Activated CD4-positive, alpha-beta T cell treated with anti-CD3 and anti-CD28 coated beads, Interleukin-2, amount 10 ng/mL, durations not matched to agents 7 days and 5 days (primary cell): ENCODE data around the gene TLR8. TPM values are rescaled to one million over a fixed set of nuclear protein-coding genes. Genes with fewer than 3 reads are reported as not detected.

ENCODE experiments used
- total RNA-seq, 2 experiments: library from RNA; stranded (reverse); gene quantifications; one replicate each; pipeline ENCODE4 v1.2.3, GENCODE V29; 2021

TLR8 gene
- total RNA-seq, 2 experiments from 2014 or later, result not detected

Other genes starting within 250 kb of the TLR8 start
- 100 to 1,000 TPM in 1 of 2 experiments, 10 to 100 TPM in 1; 92.5 to 108 TPM for gene PRPS2, start 115.2 kb upstream of the TLR8 start, total RNA-seq
- under 1 TPM; 0.10 to 0.19 TPM for gene TLR7, start 39.5 kb upstream of the TLR8 start, total RNA-seq
- 1,000 to 10,000 TPM; 9,113 to 9,418 TPM for gene TMSB4X, start 68.5 kb downstream of the TLR8 start, total RNA-seq
- not detected for gene FAM9C, start 138.0 kb downstream of the TLR8 start, total RNA-seq